ENCODE measurements around the gene GIGYF1. TPM values are rescaled to one million over a fixed set of nuclear protein-coding genes. Genes with fewer than 3 reads are reported as not detected.

The GIGYF1 gene
- total and polyA plus RNA-seq, 7 donors, result 3.5 to 47.1 (median 26.5) TPM

DNA sequence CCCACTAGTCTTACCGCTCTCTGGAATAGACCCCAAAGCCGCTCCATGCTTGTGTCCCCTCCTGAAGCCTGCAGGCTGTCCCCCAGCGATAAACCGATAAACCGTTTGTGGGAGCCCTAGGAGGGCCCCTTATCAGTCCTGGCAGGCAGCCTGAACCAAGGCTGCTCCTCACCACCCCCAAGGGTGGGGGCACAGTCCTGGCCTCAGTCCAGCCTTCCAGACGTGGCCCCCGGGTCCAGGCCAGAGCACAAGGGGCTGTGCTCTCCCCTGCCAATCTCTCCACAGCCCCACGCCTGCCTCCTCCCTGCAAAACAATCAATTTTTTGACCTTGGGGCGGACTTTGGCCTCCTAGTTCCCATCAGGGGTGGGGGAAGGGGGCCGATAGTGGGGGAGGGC, 52.6 kb downstream of the GIGYF1 start, which contains the start of gene TFR2:
Gene TFR2, minus strand, starts transcription at position 90 of the 397 bp plus-strand sequence. Its CDS starts 43 bp downstream, at position 47.
- Histone ChIP-seq H3K4me3 (no peak within 1 kb of the TSS), H3K4me1 (no peaks in the 10 kb centered on the region), H3K36me3 (no peaks in the 10 kb centered on the region), H3K27ac (no peak within 1 kb of the TSS), H3K27me3 (peaks cover 0 to 45% (median 25%) of the 10 kb centered on the region in 3 donors), H3K9me3 (no peaks in the 10 kb centered on the region)
- intact Hi-C loops (cut with DNase I), result no loop called here
- TF ChIP-seq POLR2A (IDR thresholded peaks at IDR 0.05) (no peak), EP300 (IDR thresholded peaks at IDR 0.05) (no peak), POLR2AphosphoS5 (IDR thresholded peaks at IDR 0.05) (no peak)
- TF ChIP-seq, protein P1, sequence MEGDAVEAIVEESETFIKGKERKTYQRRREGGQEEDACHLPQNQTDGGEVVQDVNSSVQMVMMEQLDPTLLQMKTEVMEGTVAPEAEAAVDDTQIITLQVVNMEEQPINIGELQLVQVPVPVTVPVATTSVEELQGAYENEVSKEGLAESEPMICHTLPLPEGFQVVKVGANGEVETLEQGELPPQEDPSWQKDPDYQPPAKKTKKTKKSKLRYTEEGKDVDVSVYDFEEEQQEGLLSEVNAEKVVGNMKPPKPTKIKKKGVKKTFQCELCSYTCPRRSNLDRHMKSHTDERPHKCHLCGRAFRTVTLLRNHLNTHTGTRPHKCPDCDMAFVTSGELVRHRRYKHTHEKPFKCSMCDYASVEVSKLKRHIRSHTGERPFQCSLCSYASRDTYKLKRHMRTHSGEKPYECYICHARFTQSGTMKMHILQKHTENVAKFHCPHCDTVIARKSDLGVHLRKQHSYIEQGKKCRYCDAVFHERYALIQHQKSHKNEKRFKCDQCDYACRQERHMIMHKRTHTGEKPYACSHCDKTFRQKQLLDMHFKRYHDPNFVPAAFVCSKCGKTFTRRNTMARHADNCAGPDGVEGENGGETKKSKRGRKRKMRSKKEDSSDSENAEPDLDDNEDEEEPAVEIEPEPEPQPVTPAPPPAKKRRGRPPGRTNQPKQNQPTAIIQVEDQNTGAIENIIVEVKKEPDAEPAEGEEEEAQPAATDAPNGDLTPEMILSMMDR (IDR thresholded peaks at IDR 0.05), result no peak
- no peak for DNase-seq
- 34 to 54% methylated on average over 10 of the region's 10 CpGs for WGBS, 2 donors

DNA sequence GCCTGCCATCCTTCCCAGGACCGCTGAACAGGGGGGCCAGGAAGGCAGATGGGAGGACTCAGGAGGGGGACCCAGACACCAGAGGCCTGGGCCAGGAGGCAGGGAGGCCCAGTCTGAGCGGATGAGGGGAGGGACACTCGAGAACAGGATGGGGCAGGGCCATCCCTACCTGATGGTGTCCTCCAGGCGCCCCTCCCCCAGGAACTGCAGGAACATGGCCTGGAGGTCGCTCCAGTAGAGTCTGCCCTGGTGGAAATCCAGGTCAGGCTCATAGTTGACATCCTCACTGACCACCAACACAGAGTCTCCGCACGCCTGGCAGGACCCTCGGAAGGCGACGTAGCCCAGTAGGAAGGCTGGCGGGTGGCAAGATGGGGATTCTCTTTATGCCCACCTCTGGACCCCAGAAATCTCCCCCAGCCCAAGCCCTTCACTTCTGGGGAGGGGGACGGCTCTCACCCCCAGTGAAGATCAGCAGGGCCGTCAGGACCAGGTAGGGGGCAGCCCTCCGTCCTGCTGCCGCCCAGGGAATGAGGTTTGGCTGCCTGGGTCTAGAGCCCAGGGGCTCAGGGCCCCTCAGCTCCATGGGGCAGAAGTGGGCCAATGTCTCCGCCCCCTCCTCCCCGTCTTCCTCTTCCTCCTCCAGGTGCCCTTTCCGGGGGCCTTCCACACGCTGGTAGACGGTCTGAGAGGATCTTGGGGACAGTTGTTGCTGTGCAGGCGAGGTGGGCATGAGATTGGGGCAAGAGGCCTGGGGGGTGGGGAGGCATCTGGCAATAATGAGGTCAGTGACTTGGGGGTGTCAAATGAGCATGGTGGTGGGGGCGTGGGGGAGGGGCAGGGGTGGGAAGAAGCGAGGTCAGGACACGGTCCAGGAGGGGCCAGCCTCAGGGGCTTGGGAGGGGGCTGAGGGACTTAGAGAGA, 53.3 kb downstream of the GIGYF1 start:
- Histone ChIP-seq H3K27ac (no peak overlapping the region), H3K9me3 (no peaks in the 10 kb centered on the region), H3K4me1 (no peaks in the 10 kb centered on the region), H3K4me3 (no peak overlapping the region), H3K36me3 (no peaks in the 10 kb centered on the region), H3K27me3 (peaks cover 0 to 47% (median 24%) of the 10 kb centered on the region in 3 donors)
- TF ChIP-seq POLR2A (IDR thresholded peaks at IDR 0.05), result no peak
- no peak for TF ChIP-seq EP300 (IDR thresholded peaks at IDR 0.05)
- TF ChIP-seq, protein P1 (IDR thresholded peaks at IDR 0.05), result no peak
- TF ChIP-seq POLR2AphosphoS5 (IDR thresholded peaks at IDR 0.05), result no peak
- WGBS, 2 donors, result 70 to 71% methylated on average over 24 of the region's 24 CpGs
- no peak for DNase-seq
- intact Hi-C loops (cut with DNase I), result no loop called here

DNA sequence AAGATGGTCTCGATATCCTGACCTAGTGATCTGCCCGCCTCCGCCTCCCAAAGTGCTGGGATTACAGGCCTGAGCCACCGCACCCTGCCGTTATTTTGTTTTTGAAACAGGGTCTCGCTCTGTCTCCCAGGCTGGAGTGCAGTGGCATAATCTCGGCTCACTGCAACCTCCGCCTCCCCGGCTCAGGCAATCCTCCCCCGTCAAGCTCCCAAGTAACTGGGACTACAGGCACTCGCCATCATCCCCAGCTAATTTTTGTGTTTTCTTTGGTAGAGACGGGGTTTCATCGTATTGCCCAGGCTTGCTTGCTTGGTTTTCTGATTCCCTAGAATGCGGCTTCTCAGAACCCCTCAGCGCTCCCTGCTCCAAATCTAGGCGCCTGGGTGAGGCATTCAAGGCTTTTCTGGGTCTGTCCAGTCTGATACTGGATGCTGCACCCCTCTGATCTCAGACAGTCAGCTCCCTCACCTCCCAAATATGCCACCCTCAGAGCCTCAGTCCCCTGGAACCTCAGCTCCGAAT, 54.0 kb downstream of the GIGYF1 start:
- no peaks in the 10 kb centered on the region for H3K9me3 ChIP-seq
- TF ChIP-seq POLR2A (IDR thresholded peaks at IDR 0.05) (no peak), POLR2AphosphoS5 (IDR thresholded peaks at IDR 0.05) (no peak), EP300 (IDR thresholded peaks at IDR 0.05) (no peak)
- TF ChIP-seq, protein P1 (IDR thresholded peaks at IDR 0.05), result no peak
- no peaks in the 10 kb centered on the region for H3K4me1 ChIP-seq
- H3K36me3 ChIP-seq, result no peaks in the 10 kb centered on the region
- H3K4me3 ChIP-seq, result no peak overlapping the region
- H3K27ac ChIP-seq, result no peak overlapping the region
- intact Hi-C loops (cut with DNase I), result no loop called here
- 88 to 89% methylated on average over 17 of the region's 17 CpGs for WGBS, 2 donors
- no peak for DNase-seq
- peaks cover 0 to 51% (median 24%) of the 10 kb centered on the region in 3 donors for H3K27me3 ChIP-seq

DNA sequence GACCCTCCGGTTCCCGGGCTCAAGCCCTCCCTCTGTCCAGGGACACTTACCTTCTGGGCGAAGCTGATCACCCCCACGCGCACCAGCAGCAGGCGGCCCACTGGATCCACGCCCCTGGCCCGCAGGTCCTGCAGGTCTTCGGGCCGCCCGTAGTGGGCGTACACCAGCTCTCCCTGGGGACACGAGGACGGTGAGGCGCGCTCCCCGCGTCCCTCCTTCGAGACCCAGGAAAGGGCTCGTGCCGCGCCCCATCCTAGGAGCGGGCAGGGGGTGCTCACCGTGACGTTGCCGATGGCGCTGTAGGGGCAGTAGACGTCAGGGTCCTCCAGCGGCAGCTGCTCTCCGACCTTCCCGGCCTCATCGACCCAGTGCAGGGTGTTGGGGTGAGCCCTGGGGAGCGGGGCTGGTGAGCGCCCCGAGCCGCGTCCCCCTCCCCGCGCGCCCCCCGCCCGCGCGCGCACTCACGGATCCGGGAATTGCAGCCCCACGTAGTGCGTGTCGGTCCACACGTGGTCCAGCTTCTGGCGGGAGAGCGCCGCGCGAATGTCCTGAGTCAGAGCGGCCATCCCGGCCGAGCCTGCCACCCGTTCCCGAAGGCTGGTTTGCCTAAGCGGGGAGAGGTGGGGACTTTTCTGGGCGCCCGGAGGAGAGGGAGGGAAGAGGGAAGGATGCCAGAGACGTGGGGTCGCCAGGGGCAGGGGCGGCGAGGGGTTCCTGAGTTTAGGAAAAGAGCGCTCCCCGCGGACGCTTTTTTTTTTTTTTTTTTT, 60.9 kb downstream of the GIGYF1 start:
- DNase-seq, result peak; percentile 70
- Histone ChIP-seq H3K27me3 (peaks cover 9 to 56% (median 24%) of the 10 kb centered on the region in 3 donors), H3K9me3 (no peaks in the 10 kb centered on the region), H3K36me3 (no peaks in the 10 kb centered on the region), H3K4me3 (peak overlapping the region; percentile 15 to 49 (median 39)), H3K4me1 (peaks cover 0 to 12% (median 10%) of the 10 kb centered on the region in 4 donors), H3K27ac (no peak overlapping the region)
- TF ChIP-seq EP300 (IDR thresholded peaks at IDR 0.05), result no peak
- TF ChIP-seq, protein P1 (IDR thresholded peaks at IDR 0.05), result peak in 3 of 4 experiments; percentile 11 to 19 (median 12)
- intact Hi-C loops (cut with DNase I), result no loop called here
- 1% methylated on average over 72 of the region's 72 CpGs for WGBS, 2 donors
